ENCODE results near the gene P2RX3.

Gene P2RX3

GRCh38 chr11:57342702-57343101 is 4.5 kb downstream of the P2RX3 start:
- no peaks in the 10 kb centered on the region for H3K9me3 ChIP-seq (ENCODE audit: insufficient read depth, low read length, severe bottlenecking)
- DNase-seq (no peak), ATAC-seq (ENCODE audit: insufficient read depth, low read depth) (no peak)
- H4K20me1 ChIP-seq (ENCODE audit: insufficient read depth, low read length): no peaks in the 10 kb centered on the region; the same call in 1 of the 2 replicates
- no peak overlapping the region for H3K4me2 ChIP-seq (ENCODE audit: insufficient read depth, low read length)
- H3K4me1 ChIP-seq (ENCODE audit: insufficient read depth, low read length): no peaks in the 10 kb centered on the region
- H3K79me2 ChIP-seq (ENCODE audit: insufficient read depth, low read length): no peaks in the 10 kb centered on the region
- H3K36me3 ChIP-seq (ENCODE audit: insufficient read depth, low read length): no peaks in the 10 kb centered on the region
- no peak overlapping the region for H3K27ac ChIP-seq (ENCODE audit: low read length)
- no peak overlapping the region for H2AFZ ChIP-seq (ENCODE audit: low read depth, low read length)
- H3K4me3 ChIP-seq (ENCODE audit: low read depth in 1 of 2, low read length in 2 of 2): no peak overlapping the region
- peaks cover 6% of the 10 kb centered on the region for H3K27me3 ChIP-seq (ENCODE audit: insufficient read depth, low read length, poor library complexity)
- no peak for TF ChIP-seq EZH2 (IDR thresholded peaks at IDR 0.05; ENCODE audit: borderline replicate concordance, low read depth, low read length, severe bottlenecking)
- TF ChIP-seq, protein P1, sequence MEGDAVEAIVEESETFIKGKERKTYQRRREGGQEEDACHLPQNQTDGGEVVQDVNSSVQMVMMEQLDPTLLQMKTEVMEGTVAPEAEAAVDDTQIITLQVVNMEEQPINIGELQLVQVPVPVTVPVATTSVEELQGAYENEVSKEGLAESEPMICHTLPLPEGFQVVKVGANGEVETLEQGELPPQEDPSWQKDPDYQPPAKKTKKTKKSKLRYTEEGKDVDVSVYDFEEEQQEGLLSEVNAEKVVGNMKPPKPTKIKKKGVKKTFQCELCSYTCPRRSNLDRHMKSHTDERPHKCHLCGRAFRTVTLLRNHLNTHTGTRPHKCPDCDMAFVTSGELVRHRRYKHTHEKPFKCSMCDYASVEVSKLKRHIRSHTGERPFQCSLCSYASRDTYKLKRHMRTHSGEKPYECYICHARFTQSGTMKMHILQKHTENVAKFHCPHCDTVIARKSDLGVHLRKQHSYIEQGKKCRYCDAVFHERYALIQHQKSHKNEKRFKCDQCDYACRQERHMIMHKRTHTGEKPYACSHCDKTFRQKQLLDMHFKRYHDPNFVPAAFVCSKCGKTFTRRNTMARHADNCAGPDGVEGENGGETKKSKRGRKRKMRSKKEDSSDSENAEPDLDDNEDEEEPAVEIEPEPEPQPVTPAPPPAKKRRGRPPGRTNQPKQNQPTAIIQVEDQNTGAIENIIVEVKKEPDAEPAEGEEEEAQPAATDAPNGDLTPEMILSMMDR (IDR thresholded peaks at IDR 0.05; ENCODE audit: borderline replicate concordance, extremely low read depth, low read length, poor library complexity, severe bottlenecking): no peak
- H3K9ac ChIP-seq (ENCODE audit: low read depth, low read length): no peak overlapping the region

DNA sequence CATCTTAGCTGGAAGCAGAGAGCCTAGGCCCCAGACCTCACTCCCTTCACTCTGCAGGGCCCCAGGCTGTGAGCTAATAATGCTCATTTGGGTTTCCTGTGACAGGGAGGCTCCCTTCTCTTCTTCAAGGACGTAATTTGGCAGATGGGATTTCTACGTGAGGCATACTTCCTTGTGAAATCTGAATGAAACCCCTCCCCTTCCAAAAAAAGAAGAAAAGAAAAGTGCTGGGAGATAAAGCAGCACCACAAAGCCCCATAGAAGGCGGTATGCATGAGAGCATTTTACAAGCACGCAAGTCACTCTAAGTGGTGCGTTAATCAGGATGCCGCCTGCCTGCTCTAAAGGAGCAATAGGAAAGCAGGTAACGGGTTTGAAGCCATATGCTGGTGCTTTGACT is 5.7 kb downstream of the P2RX3 start:
- Histone ChIP-seq H4K20me1 (ENCODE audit: insufficient read depth, low read length) (no peaks in the 10 kb centered on the region; the same call in 1 of the 2 replicates), H3K4me3 (ENCODE audit: low read depth in 1 of 2, low read length in 2 of 2) (no peak overlapping the region), H3K27ac (ENCODE audit: low read length) (no peak overlapping the region), H3K4me2 (ENCODE audit: insufficient read depth, low read length) (no peak overlapping the region), H3K36me3 (ENCODE audit: insufficient read depth, low read length) (no peaks in the 10 kb centered on the region), H3K4me1 (ENCODE audit: insufficient read depth, low read length) (no peaks in the 10 kb centered on the region), H2AFZ (ENCODE audit: low read depth, low read length) (no peak overlapping the region), H3K27me3 (ENCODE audit: insufficient read depth, low read length, poor library complexity) (peaks cover 6% of the 10 kb centered on the region), H3K79me2 (ENCODE audit: insufficient read depth, low read length) (no peaks in the 10 kb centered on the region), H3K9me3 (ENCODE audit: insufficient read depth, low read length, severe bottlenecking) (no peaks in the 10 kb centered on the region), H3K9ac (ENCODE audit: low read depth, low read length) (no peak overlapping the region)
- ATAC-seq (ENCODE audit: insufficient read depth, low read depth) (no peak), DNase-seq (no peak)
- TF ChIP-seq, protein P1 (IDR thresholded peaks at IDR 0.05; ENCODE audit: borderline replicate concordance, extremely low read depth, low read length, poor library complexity, severe bottlenecking): no peak
- TF ChIP-seq EZH2 (IDR thresholded peaks at IDR 0.05; ENCODE audit: borderline replicate concordance, low read depth, low read length, severe bottlenecking): no peak

DNA sequence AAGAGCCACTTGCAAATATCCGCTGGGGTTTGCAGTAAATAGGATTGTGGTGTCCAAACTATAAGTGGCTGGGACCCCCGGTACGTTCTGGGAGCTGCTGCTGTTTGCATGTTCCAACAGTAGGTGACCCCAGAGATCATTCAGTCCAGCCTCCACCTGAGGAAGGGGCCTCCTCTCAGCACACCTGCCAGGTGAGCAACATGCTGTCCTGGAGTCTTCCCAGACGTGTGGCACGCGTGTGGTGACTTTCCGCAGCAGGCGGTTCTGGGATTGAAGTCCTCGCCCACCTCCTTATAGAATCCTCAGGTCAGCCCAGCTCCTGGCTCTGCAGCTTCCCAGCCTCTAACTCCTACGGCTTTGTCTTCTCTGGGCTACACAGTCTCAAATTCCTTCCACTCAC is 6.7 kb downstream of the P2RX3 start:
- Histone ChIP-seq H4K20me1 (ENCODE audit: insufficient read depth, low read length) (no peaks in the 10 kb centered on the region; the same call in 1 of the 2 replicates), H3K27ac (ENCODE audit: low read length) (no peak overlapping the region), H3K4me2 (ENCODE audit: insufficient read depth, low read length) (no peak overlapping the region), H2AFZ (ENCODE audit: low read depth, low read length) (peak overlapping the region; percentile 56; the same call in 1 of the 2 replicates), H3K79me2 (ENCODE audit: insufficient read depth, low read length) (no peaks in the 10 kb centered on the region), H3K4me3 (ENCODE audit: low read depth in 1 of 2, low read length in 2 of 2) (no peak overlapping the region), H3K4me1 (ENCODE audit: insufficient read depth, low read length) (0 out of 2 replicates have a peak, but pooled peaks cover 2% of the 10 kb centered on the region), H3K27me3 (ENCODE audit: insufficient read depth, low read length, poor library complexity) (peaks cover 6% of the 10 kb centered on the region), H3K9ac (ENCODE audit: low read depth, low read length) (no peak overlapping the region), H3K9me3 (ENCODE audit: insufficient read depth, low read length, severe bottlenecking) (no peaks in the 10 kb centered on the region), H3K36me3 (ENCODE audit: insufficient read depth, low read length) (no peaks in the 10 kb centered on the region)
- DNase-seq: no peak
- ATAC-seq (ENCODE audit: insufficient read depth, low read depth): no peak
- TF ChIP-seq, protein P1 (IDR thresholded peaks at IDR 0.05; ENCODE audit: borderline replicate concordance, extremely low read depth, low read length, poor library complexity, severe bottlenecking): no peak
- no peak for TF ChIP-seq EZH2 (IDR thresholded peaks at IDR 0.05; ENCODE audit: borderline replicate concordance, low read depth, low read length, severe bottlenecking)
